Vagina (tissue), 2 donors: Measurements from ENCODE around the gene TRUB1. TPM values are rescaled to one million over a fixed set of nuclear protein-coding genes. Genes with fewer than 3 reads are reported as not detected.

ENCODE experiments used
- DNase-seq, 2 donors: peaks; one replicate each; pipeline ENCODE4 v3.0.0-alpha.2; 2017; ENCODE audit errors: extremely low spot score in 2 of 2
- H3K27ac ChIP-seq: fragments of 200-600 bp; sonication (generic); one replicate; pipeline ENCODE4 v1.5.1; 2019
- H3K27me3 ChIP-seq: fragments of 200-600 bp; sonication (generic); one replicate; pipeline ENCODE4 v1.5.1; 2019
- H3K36me3 ChIP-seq, 2 donors: fragments of 200-600 bp; sonication (generic); one replicate each; pipeline ENCODE4 v1.5.1; 2017 to 2019
- H3K4me1 ChIP-seq: fragments of 200-600 bp; sonication (generic); one replicate; pipeline ENCODE4 v1.5.1; 2019
- H3K4me3 ChIP-seq, 2 donors: fragments of 200-600 bp; sonication (generic); 1 replicate in 1 of 2; 2 replicates in 1 of 2; pipeline ENCODE4 v1.5.1; 2016 to 2019
- H3K9me3 ChIP-seq: fragments of 200-600 bp; sonication (generic); one replicate; pipeline ENCODE4 v1.5.1; 2019
- CTCF ChIP-seq, 3 experiments: fragments of 450-650 bp in 2 of 3; fragments of 200-600 bp in 1 of 3; sonication (generic) in 1 of 3; IDR thresholded peaks; one replicate each; pipeline ENCODE4 v1.5.1; 2017 to 2019; ENCODE audit warnings: antibody characterized with exemption in 3 of 3, mild to moderate bottlenecking in 2 of 3, moderate library complexity in 2 of 3
- POLR2A ChIP-seq, 2 donors: fragments of 450-650 bp; IDR thresholded peaks; one replicate each; pipeline ENCODE4 v1.6.1; 2017; ENCODE audit warnings: antibody characterized with exemption in 2 of 2, mild to moderate bottlenecking in 2 of 2, moderate library complexity in 2 of 2
- POLR2AphosphoS5 ChIP-seq, 2 donors: sonication (generic); formaldehyde crosslinking; IDR thresholded peaks; one replicate each; pipeline ENCODE4 v1.9.0; 2017; ENCODE audit warnings: antibody characterized with exemption in 2 of 2, mild to moderate bottlenecking in 2 of 2, low read depth in 1 of 2; ENCODE audit not compliant: insufficient read depth in 1 of 2
- intact Hi-C: fragments of 100-400 bp; cut with DNase I; formaldehyde crosslinking; loops from one replicate; pipeline ENCODE4 v1.15.1; 2023
- total RNA-seq: library from RNA; depleted of rRNA; stranded (reverse); fragments of >200 nt; gene quantifications from one replicate; pipeline ENCODE4 v1.2.3, GENCODE V29; 2016

Gene TRUB1
- total RNA-seq, 1 donor from 2014 or later: 30.2 TPM

GRCh38 chr10:114940735-114941134, 2.7 kb downstream of the TRUB1 start:
- H3K27ac ChIP-seq: no peak overlapping the region
- H3K9me3 ChIP-seq: no peaks in the 10 kb centered on the region
- H3K4me3 ChIP-seq: no peak overlapping the region
- no peaks in the 10 kb centered on the region for H3K27me3 ChIP-seq
- peaks cover 22% of the 10 kb centered on the region for H3K4me1 ChIP-seq
- TF ChIP-seq POLR2A (IDR thresholded peaks at IDR 0.05): no peak
- no peak for TF ChIP-seq POLR2AphosphoS5 (IDR thresholded peaks at IDR 0.05; ENCODE audit: insufficient read depth in 1 of 2, low read depth in 1 of 2)
- no peak for TF ChIP-seq CTCF (IDR thresholded peaks at IDR 0.05)
- DNase-seq: no peak
- intact Hi-C loops: no loop called here
- H3K36me3 ChIP-seq: peaks cover 0 to 10% of the 10 kb centered on the region in 2 donors

GRCh38 chr10:114943000-114943399, 5.0 kb downstream of the TRUB1 start:
- Histone ChIP-seq H3K4me3 (no peak overlapping the region), H3K27me3 (no peaks in the 10 kb centered on the region), H3K27ac (no peak overlapping the region), H3K9me3 (no peaks in the 10 kb centered on the region), H3K36me3 (peaks cover 0 to 10% of the 10 kb centered on the region in 2 donors), H3K4me1 (peaks cover 22% of the 10 kb centered on the region)
- intact Hi-C loops: no loop called here
- DNase-seq: no peak
- TF ChIP-seq CTCF (IDR thresholded peaks at IDR 0.05) (no peak), POLR2AphosphoS5 (IDR thresholded peaks at IDR 0.05; ENCODE audit: insufficient read depth in 1 of 2, low read depth in 1 of 2) (no peak), POLR2A (IDR thresholded peaks at IDR 0.05) (no peak)

GRCh38 chr10:114953047-114953446, 15.1 kb downstream of the TRUB1 start:
- H3K27ac ChIP-seq: no peak overlapping the region
- intact Hi-C loops: no loop called here
- TF ChIP-seq POLR2AphosphoS5 (IDR thresholded peaks at IDR 0.05; ENCODE audit: insufficient read depth in 1 of 2, low read depth in 1 of 2): no peak
- no peak for TF ChIP-seq POLR2A (IDR thresholded peaks at IDR 0.05)
- TF ChIP-seq CTCF (IDR thresholded peaks at IDR 0.05): no peak
- H3K27me3 ChIP-seq: no peaks in the 10 kb centered on the region
- DNase-seq: no peak
- no peaks in the 10 kb centered on the region for H3K4me1 ChIP-seq
- H3K36me3 ChIP-seq: no peaks in the 10 kb centered on the region
- no peak overlapping the region for H3K4me3 ChIP-seq
- no peaks in the 10 kb centered on the region for H3K9me3 ChIP-seq

- Histone ChIP-seq H3K27ac (no peak overlapping the region), H3K9me3 (no peaks in the 10 kb centered on the region), H3K36me3 (no peaks in the 10 kb centered on the region), H3K4me1 (no peaks in the 10 kb centered on the region), H3K27me3 (no peaks in the 10 kb centered on the region), H3K4me3 (no peak overlapping the region)
- intact Hi-C loops: no loop called here
- DNase-seq: no peak
- TF ChIP-seq POLR2A (IDR thresholded peaks at IDR 0.05): no peak
- no peak for TF ChIP-seq CTCF (IDR thresholded peaks at IDR 0.05)
- no peak for TF ChIP-seq POLR2AphosphoS5 (IDR thresholded peaks at IDR 0.05; ENCODE audit: insufficient read depth in 1 of 2, low read depth in 1 of 2)
Measured at GRCh38 chr10:114955984-114956383, 18.0 kb downstream of the TRUB1 start.

GRCh38 chr10:114956466-114956865, 18.5 kb downstream of the TRUB1 start:
- no peak overlapping the region for H3K27ac ChIP-seq
- DNase-seq: no peak
- intact Hi-C loops: no loop called here
- H3K36me3 ChIP-seq: no peaks in the 10 kb centered on the region
- no peaks in the 10 kb centered on the region for H3K4me1 ChIP-seq
- TF ChIP-seq POLR2A (IDR thresholded peaks at IDR 0.05) (no peak), CTCF (IDR thresholded peaks at IDR 0.05) (no peak)
- H3K9me3 ChIP-seq: no peaks in the 10 kb centered on the region
- H3K27me3 ChIP-seq: no peaks in the 10 kb centered on the region
- H3K4me3 ChIP-seq: no peak overlapping the region
